Gastrocnemius medialis (tissue), 4 donors: ENCODE measurements around the gene ENGASE.

Experiments
- CTCF ChIP-seq, 5 experiments: fragments of 450-650 bp in 3 of 5; fragments of 200-600 bp in 2 of 5; sonication (generic) in 2 of 5; IDR thresholded peaks in 4 of 5; conservative IDR thresholded peaks in 1 of 5; 1 replicate in 4 of 5; 2 replicates in 1 of 5; pipeline ENCODE4 v1.5.1; 2016 to 2019; ENCODE audit warnings: antibody characterized with exemption in 5 of 5, mild to moderate bottlenecking in 3 of 5, moderate library complexity in 3 of 5
- POLR2A ChIP-seq, 2 donors: fragments of 450-650 bp; IDR thresholded peaks; one replicate each; pipeline ENCODE4 v1.6.1; 2017; ENCODE audit warnings: antibody characterized with exemption in 2 of 2, mild to moderate bottlenecking in 2 of 2, moderate library complexity in 2 of 2

- TF ChIP-seq CTCF (IDR thresholded peaks at IDR 0.05 in 4 of 5, conservative IDR thresholded peaks at IDR 0.05 in 1 of 5) (no peak), POLR2A (IDR thresholded peaks at IDR 0.05) (no peak)
Measured at GRCh38 chr17:79073016-79073705, 1.5 kb upstream of the ENGASE start.
